ENCODE results near the gene NPAS3. TPM values are rescaled to one million over a fixed set of nuclear protein-coding genes. Genes with fewer than 3 reads are reported as not detected.

NPAS3 gene
- total RNA-seq, 2 experiments from 2014 or later: not detected

GRCh38 chr14:33643426-33644181, 704.9 kb downstream of the NPAS3 start:
- CTCF ChIA-PET (ENCODE audit: unreplicated experiment): no interaction called here

GRCh38 chr14:33646692-33647260, 708.1 kb downstream of the NPAS3 start:
- Histone ChIP-seq H3K79me2 (ENCODE audit: insufficient read depth, low read depth, low read length) (no peaks in the 10 kb centered on the region), H3K4me3 (ENCODE audit: low read depth, low read length, poor library complexity, severe bottlenecking) (no peak overlapping the region), H2AFZ (ENCODE audit: low read length) (no peak overlapping the region), H4K20me1 (ENCODE audit: insufficient read depth, low read length) (no peaks in the 10 kb centered on the region), H3K9me2 (ENCODE audit: insufficient read depth, low read length) (no peaks in the 10 kb centered on the region), H3K27ac (ENCODE audit: low read depth, low read length, poor library complexity, severe bottlenecking) (no peak overlapping the region), H3K9me3 (ENCODE audit: low read length) (no peaks in the 10 kb centered on the region), H3K36me3 (ENCODE audit: insufficient read depth, low read length) (no peaks in the 10 kb centered on the region), H3K4me1 (ENCODE audit: insufficient read depth, low read length, poor library complexity, severe bottlenecking) (no peaks in the 10 kb centered on the region), H3K4me2 (ENCODE audit: low read length) (no peak overlapping the region)
- intact Hi-C loops (cut with micrococcal nuclease; ENCODE audit: unreplicated experiment): no loop called here
- no peak for DNase-seq (ENCODE audit: low spot score)
- no TSS peak for BruUV-seq (replicated peaks)
- TF ChIP-seq EZH2phosphoT487 (IDR thresholded peaks at IDR 0.05; ENCODE audit: borderline replicate concordance, low read depth, low read length): no peak
- TF ChIP-seq CTCF (conservative IDR thresholded peaks at IDR 0.05; ENCODE audit: low read length): no peak
- ChIA-PET CTCF (ENCODE audit: unreplicated experiment) (no interaction called here), POLR2A (interaction anchor here (0.6 kb wide), 1 partner anchor 1122 kb away, joined by 3 read pairs; no protein-coding TSS in a partner anchor)

More at GRCh38 chr14:33643426-33644181, 704.9 kb downstream of the NPAS3 start:
- POLR2A ChIA-PET: interaction anchor here (0.6 to 0.7 kb wide), 3 partner anchors 18 to 32 kb away, joined by 3 to 4 read pairs (median 4); no protein-coding TSS in a partner anchor
- Histone ChIP-seq H3K36me3 (ENCODE audit: insufficient read depth, low read length) (no peaks in the 10 kb centered on the region), H4K20me1 (ENCODE audit: insufficient read depth, low read length) (no peaks in the 10 kb centered on the region), H2AFZ (ENCODE audit: low read length) (no peak overlapping the region), H3K79me2 (ENCODE audit: insufficient read depth, low read depth, low read length) (no peaks in the 10 kb centered on the region), H3K9me2 (ENCODE audit: insufficient read depth, low read length) (no peaks in the 10 kb centered on the region), H3K4me2 (ENCODE audit: low read length) (no peak overlapping the region), H3K4me3 (ENCODE audit: low read depth, low read length, poor library complexity, severe bottlenecking) (no peak overlapping the region), H3K9me3 (ENCODE audit: low read length) (no peaks in the 10 kb centered on the region), H3K27ac (ENCODE audit: low read depth, low read length, poor library complexity, severe bottlenecking) (no peak overlapping the region), H3K4me1 (ENCODE audit: insufficient read depth, low read length, poor library complexity, severe bottlenecking) (no peaks in the 10 kb centered on the region)
- no TSS peak for BruUV-seq (replicated peaks)
- no peak for DNase-seq (ENCODE audit: low spot score)
- TF ChIP-seq CTCF (conservative IDR thresholded peaks at IDR 0.05; ENCODE audit: low read length) (no peak), EZH2phosphoT487 (IDR thresholded peaks at IDR 0.05; ENCODE audit: borderline replicate concordance, low read depth, low read length) (no peak)
- intact Hi-C loops (cut with micrococcal nuclease; ENCODE audit: unreplicated experiment): no loop called here

- ChIA-PET POLR2A (no interaction called here), CTCF (ENCODE audit: unreplicated experiment) (no interaction called here)
- BruUV-seq (replicated peaks): no TSS peak
- DNase-seq (ENCODE audit: low spot score): no peak
- H2AFZ ChIP-seq (ENCODE audit: low read length): no peak overlapping the region
- no peaks in the 10 kb centered on the region for H4K20me1 ChIP-seq (ENCODE audit: insufficient read depth, low read length)
- TF ChIP-seq CTCF (conservative IDR thresholded peaks at IDR 0.05; ENCODE audit: low read length) (no peak), EZH2phosphoT487 (IDR thresholded peaks at IDR 0.05; ENCODE audit: borderline replicate concordance, low read depth, low read length) (no peak)
- H3K9me3 ChIP-seq (ENCODE audit: low read length): no peaks in the 10 kb centered on the region
- H3K4me2 ChIP-seq (ENCODE audit: low read length): no peak overlapping the region
- intact Hi-C loops (cut with micrococcal nuclease; ENCODE audit: unreplicated experiment): no loop called here
- no peaks in the 10 kb centered on the region for H3K4me1 ChIP-seq (ENCODE audit: insufficient read depth, low read length, poor library complexity, severe bottlenecking)
- no peak overlapping the region for H3K27ac ChIP-seq (ENCODE audit: low read depth, low read length, poor library complexity, severe bottlenecking)
- H3K9me2 ChIP-seq (ENCODE audit: insufficient read depth, low read length): no peaks in the 10 kb centered on the region
- no peak overlapping the region for H3K4me3 ChIP-seq (ENCODE audit: low read depth, low read length, poor library complexity, severe bottlenecking)
- H3K79me2 ChIP-seq (ENCODE audit: insufficient read depth, low read depth, low read length): no peaks in the 10 kb centered on the region
- no peaks in the 10 kb centered on the region for H3K36me3 ChIP-seq (ENCODE audit: insufficient read depth, low read length)
These were observed 708.7 kb downstream of the NPAS3 start for GRCh38 chr14:33647385-33647786.
